SK-N-SH (cell line): ENCODE data around the gene RPA3. TPM values are rescaled to one million over a fixed set of nuclear protein-coding genes. Genes with fewer than 3 reads are reported as not detected.

ENCODE experiments used
- CTCF ChIA-PET: fragments of 300-600, 350-600 bp; formaldehyde crosslinking; extraction: SDS; loops from one replicate; lab custom pipeline; 2021; lab: Yijun Ruan, JAX
- POLR2A ChIA-PET: fragments of 350-600 bp; sonication (Branson Sonifier 250); formaldehyde crosslinking; extraction: SDS; loops from one replicate; lab custom pipeline; 2020; ENCODE audit warnings: antibody characterized with exemption, inconsistent platforms; lab: Yijun Ruan, JAX
- DNase-seq: peaks from one replicate; pipeline ENCODE4 v3.0.0; 2012
- H2AFZ ChIP-seq: fragments of 200-600 bp; sonication (generic); 2 replicates; pipeline ENCODE4 v1.8.1; 2016; ENCODE audit warnings: antibody characterized with exemption, mild to moderate bottlenecking, low read depth
- H3F3A ChIP-seq: fragments of 200-600 bp; sonication (generic); replicated peaks from 2 replicates; pipeline ENCODE3; 2016; ENCODE audit warnings: antibody characterized with exemption, mild to moderate bottlenecking; ENCODE audit not compliant: insufficient read depth
- H3K27ac ChIP-seq, 2 experiments: fragments of 200-500 bp in 1 of 2; fragments of 200-600 bp in 1 of 2; sonication (Bioruptor generic) in 1 of 2; sonication (generic), shearing (Covaris generic) in 1 of 2; 2 replicates each; pipeline versions ENCODE4 v1.5.1 to v1.6.1; 2014 to 2016; ENCODE audit warnings: low read depth in 2 of 2, inconsistent platforms in 1 of 2, low read length in 1 of 2, mild to moderate bottlenecking in 1 of 2, mixed read lengths in 1 of 2
- H3K27me3 ChIP-seq: fragments of 200-600 bp; sonication (generic), shearing (Covaris generic); 2 replicates; pipeline ENCODE4 v1.6.1; 2016; ENCODE audit warnings: mixed run types; ENCODE audit not compliant: insufficient read depth
- H3K36me3 ChIP-seq, 2 experiments: fragments of 200-500 bp in 1 of 2; fragments of 200-600 bp in 1 of 2; sonication (Bioruptor generic) in 1 of 2; sonication (generic) in 1 of 2; replicated peaks in 1 of 2; 2 replicates each; pipeline versions ENCODE3 to v1.5.1; 2014 to 2016; ENCODE audit warnings: low read length in 1 of 2, mild to moderate bottlenecking in 1 of 2; ENCODE audit not compliant: insufficient read depth in 2 of 2, control insufficient read depth in 1 of 2
- H3K4me1 ChIP-seq, 2 experiments: fragments of 200-500 bp in 1 of 2; fragments of 200-600 bp in 1 of 2; sonication (Bioruptor generic) in 1 of 2; sonication (generic), shearing (Covaris generic) in 1 of 2; 2 replicates each; pipeline versions ENCODE4 v1.5.1 to v1.6.1; 2014 to 2016; ENCODE audit warnings: low read depth in 1 of 2, low read length in 1 of 2, mixed run types in 1 of 2; ENCODE audit not compliant: insufficient read depth in 2 of 2, control insufficient read depth in 1 of 2
- H3K4me2 ChIP-seq: fragments of 200-600 bp; sonication (generic), shearing (Covaris generic); 2 replicates; pipeline ENCODE4 v1.6.1; 2017; ENCODE audit warnings: mixed run types
- H3K4me3 ChIP-seq, 2 experiments: fragments of 200-500 bp in 1 of 2; fragments of 200-600 bp in 1 of 2; sonication (Bioruptor generic) in 1 of 2; sonication (generic), shearing (Covaris generic) in 1 of 2; 2 replicates each; pipeline versions ENCODE4 v1.5.1 to v1.8.1; 2014 to 2016; ENCODE audit warnings: low read depth in 2 of 2, inconsistent platforms in 1 of 2, low read length in 1 of 2, mild to moderate bottlenecking in 1 of 2, mixed read lengths in 1 of 2, moderate library complexity in 1 of 2
- H3K79me2 ChIP-seq: fragments of 200-600 bp; sonication (generic); 2 replicates; pipeline ENCODE4 v1.8.1; 2017; ENCODE audit warnings: mild to moderate bottlenecking; ENCODE audit not compliant: insufficient read depth
- H3K9ac ChIP-seq: fragments of 200-600 bp; sonication (generic); 2 replicates; pipeline ENCODE4 v1.6.1; 2017; ENCODE audit warnings: mixed run types
- H3K9me2 ChIP-seq: fragments of 200-600 bp; sonication (generic); 2 replicates; pipeline ENCODE4 v1.6.1; 2017; ENCODE audit warnings: mixed run types
- H3K9me3 ChIP-seq: fragments of 200-600 bp; sonication (generic); 2 replicates; pipeline ENCODE4 v1.6.1; 2017; ENCODE audit warnings: mixed run types, mild to moderate bottlenecking, moderate library complexity
- H4K20me1 ChIP-seq: fragments of 200-600 bp; sonication (generic); 2 replicates; pipeline ENCODE4 v1.6.1; 2017; ENCODE audit warnings: mild to moderate bottlenecking, mixed run types; ENCODE audit not compliant: insufficient read depth
- CTCF ChIP-seq: fragments of 200-600 bp; sonication (generic); IDR thresholded peaks from 2 replicates; pipeline ENCODE4 v1.6.1; 2017; ENCODE audit warnings: antibody characterized with exemption, mild to moderate bottlenecking, moderate library complexity
- EZH2phosphoT487 ChIP-seq: fragments of 200-600 bp; sonication (generic); IDR thresholded peaks from 2 replicates; pipeline ENCODE4 v1.6.1; 2017; ENCODE audit warnings: low read depth, mixed run types, mild to moderate bottlenecking, antibody characterized with exemption, moderate library complexity, borderline replicate concordance
- FOXM1 ChIP-seq: IDR thresholded peaks from 2 replicates; pipeline ENCODE4 v1.4.0; 2012; ENCODE audit warnings: low read depth, mild to moderate bottlenecking
- GATA2 ChIP-seq: sonication (generic); formaldehyde crosslinking; IDR thresholded peaks from 2 replicates; pipeline ENCODE4 v1.5.0; 2020; ENCODE audit warnings: mild to moderate bottlenecking, missing genetic modification reagents
- MEF2A ChIP-seq: IDR thresholded peaks from 2 replicates; pipeline ENCODE4 v1.4.0; 2012; ENCODE audit warnings: low read depth, borderline replicate concordance
- MXI1 ChIP-seq: IDR thresholded peaks from 2 replicates; pipeline ENCODE4 v1.6.1; 2012; ENCODE audit warnings: mild to moderate bottlenecking, low read depth, low read length, improper control_type of control experiment
- NRF1 ChIP-seq: IDR thresholded peaks from 2 replicates; pipeline ENCODE4 v1.6.1; 2012; ENCODE audit warnings: low read depth, mild to moderate bottlenecking, low read length
- RCOR1 ChIP-seq: fragments of 150-350 bp; IDR thresholded peaks from 2 replicates; pipeline ENCODE4 v1.6.1; 2017; ENCODE audit warnings: antibody characterized with exemption, low read length
- RFX5 ChIP-seq: IDR thresholded peaks from 2 replicates; pipeline ENCODE4 v1.6.1; 2012; ENCODE audit warnings: mild to moderate bottlenecking, improper control_type of control experiment, low read length
- RXRA ChIP-seq: IDR thresholded peaks from 2 replicates; pipeline ENCODE4 v1.4.0; 2012; ENCODE audit warnings: low read depth, mild to moderate bottlenecking, borderline replicate concordance
- TEAD4 ChIP-seq: IDR thresholded peaks from 2 replicates; pipeline ENCODE4 v1.4.0; 2012; ENCODE audit warnings: mild to moderate bottlenecking, borderline replicate concordance; ENCODE audit not compliant: insufficient read depth
- WGBS: methylation state at CpG from one replicate; pipeline ENCODE4 v1.1.6; 2017; ENCODE audit warnings: low lambda C conversion rate; 5-methylcytosine and 5-hydroxymethylcytosine counted together
- polyA plus RNA-seq, 3 experiments: library from polyadenylated mRNA; depleted of rRNA; stranded (reverse); fragments of >200 nt; gene quantifications; 2 replicates each; pipeline ENCODE4 v1.2.3, GENCODE V29; 2012
- TF ChIP-seq, protein P1 (sequence below): fragments of 150-350 bp; IDR thresholded peaks from 2 replicates; pipeline ENCODE4 v1.6.1; 2017; ENCODE audit warnings: antibody characterized with exemption, low read length, low read depth, borderline replicate concordance

Gene RPA3
- polyA plus RNA-seq, 1 of the 3 experiments (the other 2 are of a cell fraction) = 39.0 TPM

DNA sequence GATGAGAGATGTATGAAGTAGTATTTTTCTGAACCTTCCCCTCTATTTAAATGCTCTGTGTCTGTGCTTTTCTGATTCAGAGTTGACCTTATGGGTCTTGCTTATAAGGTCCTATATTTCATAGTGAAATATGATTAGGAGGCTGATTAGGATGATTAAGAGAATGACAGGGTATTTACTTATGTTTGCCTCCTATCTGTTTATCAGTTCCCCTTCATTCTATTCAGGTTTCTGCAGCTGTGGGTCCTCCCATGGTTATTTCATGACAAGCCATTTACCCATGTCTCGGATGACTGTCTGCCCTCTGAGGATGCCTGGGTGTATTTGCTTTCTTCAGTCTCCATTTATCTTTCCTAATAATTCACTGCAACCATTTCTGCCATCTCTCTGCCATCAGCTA lies 16.9 kb downstream of the RPA3 start:
- Histone ChIP-seq H3K9me2 (no peaks in the 10 kb centered on the region), H3F3A (peaks cover 9% of the 10 kb centered on the region), H3K4me3 (no peak overlapping the region), H3K4me2 (no peak overlapping the region), H3K9me3 (no peaks in the 10 kb centered on the region), H3K27me3 (no peaks in the 10 kb centered on the region), H2AFZ (no peak overlapping the region), H3K36me3 (no peaks in the 10 kb centered on the region), H3K4me1 (peaks cover 15 to 18% of the 10 kb centered on the region in 2 experiments), H3K79me2 (no peaks in the 10 kb centered on the region), H4K20me1 (no peaks in the 10 kb centered on the region), H3K27ac (peak overlapping the region in 1 of 2 experiments; percentile 59; a peak in 2 of 4 replicates), H3K9ac (no peak overlapping the region)
- CTCF ChIA-PET = interaction anchor here (0.6 to 1.6 kb wide), 5 partner anchors 16 to 172 kb away, joined by 3 to 10 read pairs (median 4); no protein-coding TSS in a partner anchor
- POLR2A ChIA-PET = no interaction called here
- DNase-seq = peak; percentile 34
- TF ChIP-seq NRF1 = no peak
- TF ChIP-seq, protein P1, sequence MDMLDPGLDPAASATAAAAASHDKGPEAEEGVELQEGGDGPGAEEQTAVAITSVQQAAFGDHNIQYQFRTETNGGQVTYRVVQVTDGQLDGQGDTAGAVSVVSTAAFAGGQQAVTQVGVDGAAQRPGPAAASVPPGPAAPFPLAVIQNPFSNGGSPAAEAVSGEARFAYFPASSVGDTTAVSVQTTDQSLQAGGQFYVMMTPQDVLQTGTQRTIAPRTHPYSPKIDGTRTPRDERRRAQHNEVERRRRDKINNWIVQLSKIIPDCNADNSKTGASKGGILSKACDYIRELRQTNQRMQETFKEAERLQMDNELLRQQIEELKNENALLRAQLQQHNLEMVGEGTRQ = no peak
- TF ChIP-seq GATA2 (CRISPR knock-in tag) = peak; percentile 77
- TF ChIP-seq RFX5 = 0 out of 2 replicates have a peak, but pooled peaks have one; percentile 12
- no peak for TF ChIP-seq EZH2phosphoT487
- TF ChIP-seq MXI1 = peak; percentile 39; the same call in 1 of the 2 replicates
- no peak for TF ChIP-seq MEF2A
- no peak for TF ChIP-seq CTCF
- 0 out of 2 replicates have a peak, but pooled peaks have one; percentile 29 for TF ChIP-seq RCOR1
- no peak for TF ChIP-seq TEAD4
- 96% methylated on average over 1 of the region's 1 CpG for WGBS

DNA sequence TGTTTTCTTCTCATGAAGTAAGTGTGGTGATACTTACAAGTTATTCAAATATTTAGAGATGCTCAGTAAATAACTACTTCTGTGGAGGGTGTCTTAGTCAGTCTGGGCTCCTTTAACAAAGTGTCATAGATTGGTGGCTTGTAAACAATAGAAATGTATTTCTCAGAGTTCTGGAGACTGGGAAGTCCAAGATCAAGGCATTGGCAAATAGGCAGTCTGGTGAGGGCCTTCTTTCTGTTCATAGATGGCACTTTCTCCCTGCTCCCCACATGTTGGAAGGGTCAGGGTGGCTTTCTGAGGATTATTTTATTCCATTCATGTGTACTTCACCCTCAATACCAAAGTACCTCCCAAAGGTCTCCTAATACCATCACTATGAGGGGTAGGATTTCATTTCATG lies 18.4 kb downstream of the RPA3 start:
- ChIA-PET CTCF (interaction anchor here (1.7 to 1.8 kb wide), 2 partner anchors 10 to 18 kb away, joined by 5 to 7 read pairs; no protein-coding TSS in a partner anchor), POLR2A (no interaction called here)
- Histone ChIP-seq H3K36me3 (no peaks in the 10 kb centered on the region), H3K4me3 (no peak overlapping the region), H4K20me1 (no peaks in the 10 kb centered on the region), H3K4me2 (no peak overlapping the region), H3K27me3 (no peaks in the 10 kb centered on the region), H3K27ac (no peak overlapping the region), H3K9me3 (no peaks in the 10 kb centered on the region), H3K79me2 (no peaks in the 10 kb centered on the region), H2AFZ (no peak overlapping the region), H3K9me2 (no peaks in the 10 kb centered on the region), H3F3A (peaks cover 21% of the 10 kb centered on the region), H3K4me1 (peaks cover 14 to 19% of the 10 kb centered on the region in 2 experiments), H3K9ac (no peak overlapping the region)
- no peak for DNase-seq
- TF ChIP-seq TEAD4 = no peak
- TF ChIP-seq FOXM1 = no peak
- no peak for TF ChIP-seq RXRA
